NCI-H2029 treated with DMSO at 0.1 percent for 48 hours (cell line): Measurements from ENCODE around the gene KRTAP5-5.
"Not testable (repeated sequence)": the region's sequence is repeated elsewhere in the genome, so short reads cannot be mapped to it uniquely, and the experiment has no call there.

Experiments
- DNase-seq: peaks from one replicate; lab custom pipeline; 2025; lab: John Stamatoyannopoulos, UW

KRTAP5-5 gene

DNA sequence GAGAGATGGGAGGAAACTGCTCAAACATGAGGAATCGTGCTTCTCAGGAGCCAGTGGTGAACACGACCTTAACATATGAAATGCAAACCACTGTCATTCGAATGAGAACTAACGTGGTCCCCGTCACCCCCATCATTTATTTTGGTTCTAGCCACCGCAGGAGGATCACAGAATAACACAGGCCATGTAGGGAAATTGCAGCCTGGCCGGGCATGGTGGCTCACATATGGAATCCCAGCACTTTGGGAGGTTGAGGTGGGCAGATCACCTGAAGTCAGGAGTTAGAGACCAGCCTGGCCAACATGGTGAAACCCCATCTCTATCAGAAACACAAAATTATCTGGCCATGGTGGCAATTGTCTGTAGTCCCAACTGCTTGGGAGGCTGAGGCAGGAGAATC is 27.1 kb downstream of the KRTAP5-5 start:
- no peak for DNase-seq

DNA sequence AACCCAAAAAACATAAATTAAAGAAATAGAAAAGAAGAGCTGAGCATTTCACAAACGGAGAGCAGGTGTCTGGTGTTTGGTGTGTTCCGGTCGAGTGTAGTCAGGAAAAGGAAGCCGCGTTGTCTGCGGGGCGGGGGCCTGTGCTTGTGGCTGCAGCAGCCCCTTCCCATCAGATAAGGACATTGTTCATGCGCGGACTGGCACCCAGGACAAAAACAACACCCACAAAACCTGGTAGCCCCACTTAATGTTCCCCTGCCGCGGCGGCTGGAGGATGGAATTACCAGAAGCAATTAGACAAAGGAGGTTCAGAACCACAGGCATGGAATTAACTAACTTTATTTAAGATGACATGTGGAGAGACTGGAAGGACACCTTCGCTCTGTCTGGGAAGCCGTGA is 29.9 kb downstream of the KRTAP5-5 start:
- DNase-seq = no peak

DNA sequence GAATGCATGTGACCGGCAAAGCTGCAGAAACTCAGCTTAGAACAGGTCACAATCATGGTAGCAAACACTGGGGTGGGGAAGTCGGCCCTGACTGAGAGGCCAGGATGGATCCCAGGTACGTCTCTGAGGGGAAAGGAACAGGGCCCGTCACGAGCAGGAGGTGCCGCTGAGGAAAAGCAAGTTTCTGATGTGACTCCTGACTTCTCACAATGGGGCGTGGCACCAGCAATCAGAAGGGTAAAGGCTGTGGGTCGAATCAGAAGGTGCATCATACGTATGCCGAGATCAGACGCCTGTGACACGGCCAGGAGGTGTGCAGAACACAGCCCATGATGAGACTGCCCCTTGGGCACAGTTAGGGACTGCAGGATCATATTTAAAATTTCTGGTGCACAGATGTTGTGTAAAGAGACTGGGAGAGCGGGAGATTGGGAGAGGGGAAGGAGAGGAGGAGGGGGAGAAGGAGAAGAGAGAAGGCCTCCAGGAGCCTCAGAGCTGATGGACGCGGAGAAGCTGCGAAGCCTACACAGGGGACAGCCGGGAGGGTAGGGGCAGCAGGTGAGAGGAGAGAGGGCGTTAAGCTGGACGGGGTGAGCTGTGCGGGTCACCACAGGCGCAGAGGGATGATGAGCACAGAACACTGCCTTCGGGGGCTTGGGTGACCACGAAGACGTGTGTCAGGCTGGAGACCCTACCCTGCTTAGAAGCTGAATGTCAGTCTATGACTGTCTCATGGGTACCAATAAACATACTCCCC is 30.7 kb downstream of the KRTAP5-5 start:
- DNase-seq = no peak

DNA sequence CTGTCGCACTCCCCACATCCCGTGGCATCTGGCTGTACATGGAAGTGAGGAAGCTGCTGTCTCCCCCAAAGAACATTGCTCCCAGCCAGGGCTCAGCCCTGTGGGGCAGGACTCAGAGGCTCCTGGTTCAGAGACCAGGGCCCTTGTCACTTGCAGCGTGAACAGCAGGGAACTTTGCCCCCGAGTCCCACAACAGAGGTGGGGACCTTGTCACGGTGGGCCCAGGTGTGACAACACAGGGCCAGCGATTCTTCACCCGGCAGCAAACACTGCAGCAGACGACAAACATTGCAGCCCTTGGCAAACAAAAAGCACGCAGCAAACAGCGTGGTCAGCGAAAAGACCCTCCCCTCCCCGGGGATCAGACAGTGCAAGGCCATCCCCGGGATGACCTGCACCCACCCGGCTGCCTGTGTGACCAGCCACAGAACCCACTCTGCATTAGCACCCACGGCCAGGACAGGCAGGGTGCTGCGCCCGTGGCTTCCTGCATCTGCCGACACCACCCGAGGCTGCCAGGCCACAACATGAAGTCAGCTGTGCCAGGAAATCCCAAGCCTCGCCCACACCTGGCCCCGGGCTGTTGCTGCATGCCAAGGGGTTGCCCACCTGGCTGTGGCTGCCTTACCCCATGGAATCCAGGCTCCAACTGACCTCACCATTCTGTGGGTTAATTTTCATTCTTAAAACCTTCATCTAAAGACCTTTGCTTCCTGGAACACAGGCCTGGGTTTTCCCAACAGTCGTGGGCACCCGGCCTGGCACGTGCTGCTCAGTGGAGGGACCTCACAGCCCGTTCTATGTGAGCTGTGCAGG is 32.1 kb downstream of the KRTAP5-5 start:
- not testable (repeated sequence) for DNase-seq

DNA sequence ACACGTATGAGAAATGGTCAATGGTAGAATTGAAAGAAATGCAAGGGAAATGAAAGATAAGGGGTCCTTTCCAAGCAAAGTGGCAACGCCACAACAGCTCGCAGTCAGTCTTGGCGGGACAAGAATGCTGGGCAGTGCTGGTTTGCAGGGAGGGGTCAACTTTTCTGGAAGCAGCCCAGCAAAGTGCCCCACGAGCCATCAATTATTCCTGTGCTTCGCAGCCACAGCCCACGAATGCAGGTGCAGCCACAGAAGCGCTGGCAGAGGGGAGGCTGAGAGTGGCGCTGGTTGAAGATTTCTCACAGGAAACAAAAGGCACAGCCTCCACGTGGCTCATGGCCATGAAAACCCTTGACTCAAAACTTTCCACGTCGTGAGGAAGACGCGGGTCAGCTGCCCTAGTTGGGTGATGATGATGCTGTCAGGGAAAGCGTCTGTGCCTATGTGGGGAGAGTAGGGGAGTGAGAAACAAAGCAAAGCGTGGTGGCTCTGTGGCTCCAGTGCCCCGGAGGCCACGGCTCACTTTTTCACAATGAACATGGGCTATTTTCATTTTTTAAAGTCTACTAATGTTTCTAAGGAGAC is 33.2 kb downstream of the KRTAP5-5 start:
- DNase-seq = not testable (repeated sequence)

DNA sequence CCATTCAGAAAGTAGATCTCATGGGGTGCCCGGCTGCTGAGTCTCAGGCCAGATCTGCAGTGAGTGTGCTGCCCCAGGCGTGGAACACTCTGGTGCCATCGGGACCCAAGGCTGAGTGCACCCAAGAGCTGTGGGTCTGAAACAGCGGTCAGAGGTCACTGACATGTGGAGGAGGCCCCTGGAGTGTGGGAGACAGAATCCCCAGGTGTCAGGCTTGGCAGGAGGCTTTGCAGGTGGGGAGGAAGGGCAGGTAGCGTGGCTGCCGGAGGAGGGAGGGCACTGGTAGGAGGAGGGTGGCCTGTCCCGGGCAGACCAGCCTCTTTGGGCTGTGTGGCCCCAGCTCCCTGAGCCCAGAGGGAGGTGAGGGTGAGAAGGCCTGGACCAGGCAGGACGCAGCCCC is 35.7 kb downstream of the KRTAP5-5 start:
- DNase-seq = no peak

DNA sequence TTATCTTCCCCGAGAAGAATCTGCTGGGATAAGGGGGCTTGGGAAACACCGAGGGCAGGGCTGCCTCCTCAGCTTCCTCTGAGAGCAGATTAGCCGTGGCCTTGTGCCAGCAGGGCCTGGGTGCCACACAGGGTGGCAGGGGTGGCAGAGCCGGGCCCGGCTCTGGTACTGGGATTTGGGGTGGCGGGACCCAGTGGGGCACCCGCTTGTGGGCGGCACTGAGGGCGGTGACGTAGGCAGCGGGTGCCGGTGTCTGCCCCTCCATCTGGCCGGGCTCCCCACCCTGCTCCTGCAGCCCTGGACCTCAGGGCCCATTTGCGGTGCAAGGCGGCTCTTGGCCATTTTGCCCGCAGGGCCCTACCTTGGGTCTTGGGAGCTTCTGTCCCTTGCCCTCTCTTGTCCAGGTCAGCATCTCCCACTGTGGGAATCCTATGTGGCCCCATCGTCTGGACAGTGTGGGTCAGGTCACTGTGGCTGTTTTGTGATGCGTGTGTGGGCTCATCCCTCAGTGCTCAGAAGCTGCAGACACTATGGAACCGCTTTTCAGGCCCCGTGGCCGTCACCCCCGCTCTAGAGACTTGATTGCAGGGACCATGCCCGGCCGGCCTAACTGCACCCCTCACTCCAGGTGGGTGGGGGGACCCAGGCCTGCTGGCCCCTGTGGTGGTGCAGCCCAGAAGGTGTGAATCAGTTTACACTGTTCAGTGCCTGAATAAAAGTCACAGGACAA is 37.7 kb downstream of the KRTAP5-5 start:
- DNase-seq = no peak

DNA sequence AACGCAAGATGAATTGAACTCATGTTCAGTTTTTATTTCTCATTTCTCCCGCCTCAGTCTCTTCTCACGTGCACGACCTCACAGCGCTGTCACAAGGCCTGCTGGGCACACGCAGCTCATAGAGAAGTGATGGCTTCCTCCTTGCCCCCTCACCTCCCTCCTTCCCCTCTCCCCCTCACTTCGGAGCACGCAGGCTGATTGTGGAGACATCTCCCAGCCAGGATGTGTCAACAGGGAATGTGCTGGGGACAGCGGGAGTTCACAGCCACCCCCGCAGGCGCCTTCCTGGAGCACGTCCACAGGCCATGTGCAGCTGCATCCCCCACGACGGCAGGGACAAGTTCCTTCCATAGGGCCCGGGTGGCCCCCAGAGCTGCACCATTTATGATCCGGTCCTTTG is 38.3 kb downstream of the KRTAP5-5 start:
- DNase-seq = no peak

DNA sequence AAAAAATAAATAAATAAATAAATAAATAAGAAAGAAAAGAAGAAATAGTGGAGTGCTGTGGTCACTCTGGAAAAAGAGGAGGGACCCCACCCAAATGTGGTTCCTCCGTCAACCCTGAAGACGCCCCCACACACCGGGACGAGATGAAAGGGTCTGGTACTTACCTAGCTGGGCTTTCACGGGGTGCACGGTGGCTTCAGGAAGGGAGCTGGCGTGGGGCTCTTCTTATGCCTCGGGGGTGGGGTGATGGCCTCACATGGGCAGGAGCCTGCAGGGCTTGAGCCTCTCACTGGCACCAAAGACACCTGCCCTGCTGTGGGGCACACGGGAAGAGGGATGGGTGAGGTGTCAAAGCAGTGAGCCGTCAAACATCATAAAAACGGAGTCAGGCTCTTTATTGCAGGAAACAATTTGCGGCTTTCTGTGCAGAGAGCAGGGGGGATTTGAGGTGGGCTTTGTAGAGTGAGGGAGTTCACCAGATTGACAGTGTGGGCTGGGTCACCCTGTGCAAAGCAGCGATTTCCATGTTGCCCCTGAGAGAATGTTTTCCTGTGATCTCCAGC is 39.4 kb downstream of the KRTAP5-5 start:
- no peak for DNase-seq

DNA sequence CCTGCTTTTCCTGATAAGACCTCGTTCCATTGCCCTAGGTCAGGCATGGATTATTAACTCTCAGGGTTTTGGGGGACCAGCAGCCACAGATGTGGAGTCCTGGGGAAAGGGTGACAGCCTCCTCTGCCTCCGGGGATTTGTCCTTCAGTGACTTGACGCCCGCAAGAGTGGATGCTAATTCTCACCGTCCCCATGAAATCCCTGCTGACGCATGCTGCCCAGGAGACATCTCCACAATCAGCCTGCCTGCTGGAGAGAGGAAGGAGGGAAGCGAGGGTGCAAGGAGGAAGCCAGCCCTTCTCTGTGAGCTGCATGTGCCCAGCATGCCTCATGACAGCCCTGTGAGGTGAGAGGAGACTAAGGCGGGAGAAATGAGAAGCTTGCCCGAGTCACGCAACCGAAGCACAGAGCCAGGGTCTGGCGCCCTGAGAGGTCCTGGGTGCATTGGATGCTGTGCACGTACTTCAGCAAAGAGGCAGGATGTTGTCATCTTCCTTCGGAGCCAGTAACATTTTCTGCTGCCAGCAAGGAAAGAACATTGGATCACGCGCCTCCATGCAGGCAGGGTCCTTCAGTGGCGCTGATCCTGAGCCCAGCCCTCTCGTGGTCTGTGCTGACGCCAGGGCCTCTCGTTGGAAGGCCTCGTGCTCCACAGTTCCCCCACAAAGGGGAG is 40.1 kb downstream of the KRTAP5-5 start:
- DNase-seq = no peak

DNA sequence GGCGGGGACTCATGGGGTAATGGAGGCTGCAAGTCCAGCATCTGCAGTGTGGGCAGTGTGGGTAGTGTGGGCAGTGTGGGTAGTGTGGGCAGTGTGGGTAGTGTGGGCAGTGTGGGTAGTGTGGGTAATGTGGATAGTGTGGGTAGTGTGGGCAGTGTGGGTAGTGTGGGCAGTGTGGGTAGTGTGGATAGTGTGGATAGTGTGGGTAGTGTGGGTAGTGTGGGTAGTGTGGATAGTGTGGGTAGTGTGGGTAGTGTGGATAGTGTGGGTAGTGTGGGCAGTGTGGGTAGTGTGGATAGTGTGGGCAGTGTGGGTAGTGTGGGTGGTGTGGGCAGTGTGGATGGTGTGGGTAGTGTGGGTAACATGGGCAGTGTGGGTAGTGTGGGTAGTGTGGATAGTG is 40.9 kb downstream of the KRTAP5-5 start:
- not testable (repeated sequence) for DNase-seq

DNA sequence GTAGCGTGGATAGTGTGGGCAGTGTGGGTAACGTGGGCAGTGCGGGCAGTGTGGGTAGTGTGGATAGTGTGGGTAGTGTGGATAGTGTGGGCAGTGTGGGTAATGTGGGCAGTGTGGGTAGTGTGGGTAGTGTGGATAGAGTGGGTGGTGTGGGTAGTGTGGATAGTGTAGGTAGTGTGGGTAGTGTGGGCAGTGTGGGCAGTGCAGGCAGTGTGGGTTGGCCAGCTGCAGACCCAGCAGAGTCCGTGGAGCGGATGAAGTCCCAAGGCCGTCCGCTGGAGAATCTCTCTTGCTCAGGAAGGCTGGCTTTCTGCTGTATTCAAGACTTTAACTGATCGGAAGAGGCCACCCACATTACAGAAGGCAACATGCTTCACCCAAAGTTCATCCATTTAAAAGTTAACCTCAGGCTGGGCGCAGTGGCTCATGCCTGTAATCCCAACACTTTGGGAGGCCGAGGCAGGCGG is 41.4 kb downstream of the KRTAP5-5 start:
- DNase-seq = no peak

DNA sequence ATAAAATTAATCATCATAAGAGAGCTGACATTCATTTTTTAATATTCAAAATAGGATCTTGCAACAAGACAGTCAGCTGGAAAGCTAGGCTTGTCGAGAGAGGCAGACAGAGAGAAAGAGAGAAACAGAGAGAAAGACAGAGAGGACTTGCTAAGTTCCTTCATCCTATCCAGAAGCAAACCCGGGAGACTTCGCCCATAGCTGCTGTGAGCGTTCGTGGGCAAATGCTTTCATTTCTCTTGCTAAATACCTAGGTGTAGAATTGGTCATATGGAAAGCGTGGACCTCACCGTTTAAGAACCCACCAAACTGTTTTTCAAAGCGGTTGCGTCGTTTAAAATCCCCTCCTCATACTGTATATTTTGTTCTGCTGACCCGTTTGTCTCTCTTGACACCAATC is 42.1 kb downstream of the KRTAP5-5 start:
- no peak for DNase-seq

DNA sequence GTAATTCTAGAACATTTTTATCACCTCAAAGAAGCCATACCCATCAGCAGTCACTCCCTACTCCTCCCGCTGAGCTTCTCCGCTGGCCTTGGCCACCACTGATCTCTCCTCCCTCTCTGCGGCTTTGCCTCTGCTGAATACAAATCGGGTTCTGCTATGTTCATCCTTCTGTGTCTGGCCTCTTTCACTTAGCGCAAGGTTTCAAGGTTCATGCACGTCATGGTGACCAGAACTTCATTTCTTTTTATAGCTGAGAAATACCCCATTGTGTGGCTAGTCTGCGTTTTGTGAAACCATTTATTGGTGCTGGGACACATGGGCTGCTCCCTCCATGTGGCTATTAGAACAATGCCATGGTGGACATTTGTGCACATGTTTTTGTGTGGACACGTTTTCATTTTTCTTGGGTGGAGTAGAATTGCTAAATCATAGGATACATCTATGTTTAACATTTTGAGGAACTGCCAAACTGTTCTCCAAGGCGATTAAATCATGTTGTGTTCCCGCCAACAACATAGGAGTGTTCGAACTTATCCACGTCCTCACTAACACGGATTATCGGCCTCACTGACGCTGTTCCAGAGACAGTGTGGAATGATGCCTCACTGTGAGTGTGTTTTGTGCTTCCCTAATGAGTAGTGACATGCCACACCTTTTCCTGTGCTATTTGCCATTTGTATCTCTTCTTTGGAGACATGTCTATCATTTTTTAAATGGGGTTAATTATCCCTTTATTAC is 43.2 kb downstream of the KRTAP5-5 start:
- no peak for DNase-seq

DNA sequence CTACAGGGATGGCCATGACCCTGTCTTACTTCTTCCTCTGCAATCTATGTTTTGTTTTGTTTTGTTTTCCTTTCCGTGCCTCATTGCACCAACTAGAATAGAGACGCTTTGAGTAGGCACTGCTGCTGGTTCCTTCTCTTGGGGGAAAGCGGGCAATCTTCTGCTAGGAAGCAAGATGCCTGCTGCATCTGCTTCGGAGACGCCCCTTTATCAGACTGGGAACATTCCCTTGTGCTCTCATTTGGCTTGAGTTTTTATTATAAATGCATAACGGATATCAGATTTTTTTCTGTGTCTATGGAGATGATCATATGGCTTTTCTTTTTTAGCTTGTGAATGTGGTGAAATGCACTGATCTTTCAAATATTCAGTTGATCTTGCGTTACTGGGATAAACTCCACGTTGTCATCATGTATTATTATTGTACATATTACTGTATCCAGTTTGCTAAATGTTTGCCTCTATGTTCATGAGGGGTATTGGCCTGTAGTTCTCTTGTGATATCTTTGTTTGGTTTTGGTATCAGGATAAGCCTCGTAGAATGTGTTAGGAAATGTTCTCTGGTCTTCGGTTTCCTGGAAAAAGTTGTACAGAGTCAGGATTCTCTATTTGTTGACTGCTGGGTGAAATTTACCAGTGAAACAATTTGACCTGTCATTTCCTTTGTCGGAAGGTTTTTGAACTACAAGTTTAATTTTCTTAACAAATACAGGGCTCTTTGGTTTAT is 44.0 kb downstream of the KRTAP5-5 start:
- DNase-seq = no peak

DNA sequence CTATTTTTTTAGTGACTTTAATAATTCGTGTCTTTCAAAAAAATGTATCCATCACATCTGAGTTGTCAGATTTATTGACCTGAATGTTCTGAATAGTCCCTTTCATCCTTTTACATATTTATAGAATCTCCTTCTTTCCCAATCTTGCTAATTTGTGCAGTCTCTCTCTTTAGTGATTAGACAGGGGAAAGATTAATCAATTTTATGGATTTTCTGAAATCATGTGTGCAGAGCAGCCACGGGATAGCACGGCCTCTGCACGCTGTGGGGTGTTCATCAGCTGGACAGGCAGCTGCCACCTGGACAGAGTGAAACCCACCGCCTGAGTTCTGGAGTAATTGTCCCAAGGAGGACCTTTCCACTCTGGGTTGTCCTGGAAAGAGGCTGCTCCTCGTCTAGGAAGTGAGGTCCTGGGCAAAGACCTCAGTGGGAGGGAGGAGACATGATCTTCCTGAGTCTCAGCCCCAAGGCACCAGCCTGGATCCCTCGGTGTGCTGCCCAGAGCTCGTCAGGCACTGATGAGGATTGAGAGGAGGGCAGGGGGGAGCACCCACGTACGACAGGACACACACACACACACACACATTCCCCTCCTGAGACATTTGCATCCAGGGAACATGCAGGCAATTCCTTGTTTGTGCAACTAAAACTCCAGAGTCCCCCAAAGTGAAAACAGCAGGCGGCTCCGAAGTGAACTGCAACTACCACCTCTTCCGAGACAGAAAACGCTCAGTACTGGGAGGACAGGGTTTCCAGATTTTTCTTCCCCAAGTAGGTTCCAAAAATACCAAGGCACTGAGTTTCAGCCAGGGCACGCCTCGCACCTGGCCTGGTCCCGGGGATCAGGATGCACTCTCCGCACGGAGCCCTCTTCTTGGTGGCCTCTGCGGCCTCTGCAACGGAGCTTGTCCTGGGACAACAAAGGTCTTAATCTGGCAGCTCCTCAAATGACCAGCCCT is 44.9 kb downstream of the KRTAP5-5 start:
- no peak for DNase-seq

DNA sequence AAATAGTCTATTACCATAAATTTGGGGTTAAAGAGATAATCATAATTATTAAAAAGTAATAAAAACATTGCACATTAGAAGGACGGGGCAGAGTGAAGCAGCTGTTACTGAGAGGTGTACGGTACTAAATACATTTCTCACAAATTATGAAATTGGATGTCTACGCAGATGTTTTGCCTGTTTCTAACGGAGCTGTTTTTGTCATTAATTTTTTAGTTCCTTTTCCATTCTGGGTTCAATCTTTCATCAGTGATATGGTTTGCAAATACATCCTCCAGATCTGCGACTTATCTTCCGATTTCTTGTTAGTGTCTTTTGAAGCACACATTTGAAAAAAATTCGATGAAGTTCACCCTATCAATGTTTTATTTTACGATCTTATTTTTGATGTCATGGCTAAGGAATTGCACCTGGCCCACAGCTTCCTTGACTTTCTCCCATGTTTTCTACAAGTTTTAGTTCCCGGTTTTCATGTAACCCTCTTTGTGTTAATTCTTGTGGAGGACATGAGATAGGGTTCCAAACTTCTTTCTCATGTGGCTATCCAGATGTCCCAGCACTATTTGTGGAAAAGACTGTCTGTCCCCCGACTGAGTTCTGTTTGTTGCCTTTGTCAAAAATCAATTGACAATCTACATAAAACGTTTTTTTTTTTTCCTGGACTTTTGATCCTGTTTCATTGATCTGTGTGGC is 46.1 kb downstream of the KRTAP5-5 start:
- DNase-seq = no peak

DNA sequence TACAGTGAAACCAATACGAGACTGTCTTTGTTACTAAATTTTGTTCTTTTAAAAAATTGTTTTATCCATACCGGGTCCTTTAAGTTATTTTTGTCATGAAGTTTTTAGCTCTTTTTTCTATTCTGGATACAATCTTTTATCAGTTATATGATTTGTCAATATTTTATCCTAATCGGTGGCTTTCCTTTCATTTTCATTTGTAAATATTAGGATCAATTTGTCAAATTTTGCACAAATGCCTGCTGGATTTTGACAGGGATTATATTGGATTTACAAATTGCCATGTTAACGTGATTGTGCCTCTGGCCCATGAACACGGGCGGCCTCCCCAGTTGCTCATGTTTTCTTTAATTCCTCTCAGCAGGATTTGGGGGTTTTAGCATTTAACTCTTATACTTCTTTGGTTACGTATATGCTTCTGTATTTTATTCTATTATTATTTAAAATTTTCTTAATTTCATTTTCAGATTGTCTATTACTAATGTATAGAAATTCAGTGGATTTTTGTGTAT is 46.7 kb downstream of the KRTAP5-5 start:
- DNase-seq = no peak
